SU-DHL-6 (cell line): ENCODE results near the gene PCP2.

ENCODE experiments used
- EZH2phosphoT487 ChIP-seq: fragments of 200-600 bp; sonication (generic), shearing (Covaris generic); conservative IDR thresholded peaks from 2 replicates; pipeline ENCODE4 v1.6.1; 2018; ENCODE audit warnings: mild to moderate bottlenecking, antibody characterized with exemption, low read length, moderate library complexity, mixed read lengths
- TF ChIP-seq, protein P1 (sequence below): fragments of 200-600 bp; sonication (generic); IDR thresholded peaks from one replicate; pipeline ENCODE4 v1.5.1; 2017; ENCODE audit warnings: antibody characterized with exemption, mild to moderate bottlenecking, low read length, moderate library complexity; ENCODE audit not compliant: insufficient read depth, poor library complexity, severe bottlenecking

DNA sequence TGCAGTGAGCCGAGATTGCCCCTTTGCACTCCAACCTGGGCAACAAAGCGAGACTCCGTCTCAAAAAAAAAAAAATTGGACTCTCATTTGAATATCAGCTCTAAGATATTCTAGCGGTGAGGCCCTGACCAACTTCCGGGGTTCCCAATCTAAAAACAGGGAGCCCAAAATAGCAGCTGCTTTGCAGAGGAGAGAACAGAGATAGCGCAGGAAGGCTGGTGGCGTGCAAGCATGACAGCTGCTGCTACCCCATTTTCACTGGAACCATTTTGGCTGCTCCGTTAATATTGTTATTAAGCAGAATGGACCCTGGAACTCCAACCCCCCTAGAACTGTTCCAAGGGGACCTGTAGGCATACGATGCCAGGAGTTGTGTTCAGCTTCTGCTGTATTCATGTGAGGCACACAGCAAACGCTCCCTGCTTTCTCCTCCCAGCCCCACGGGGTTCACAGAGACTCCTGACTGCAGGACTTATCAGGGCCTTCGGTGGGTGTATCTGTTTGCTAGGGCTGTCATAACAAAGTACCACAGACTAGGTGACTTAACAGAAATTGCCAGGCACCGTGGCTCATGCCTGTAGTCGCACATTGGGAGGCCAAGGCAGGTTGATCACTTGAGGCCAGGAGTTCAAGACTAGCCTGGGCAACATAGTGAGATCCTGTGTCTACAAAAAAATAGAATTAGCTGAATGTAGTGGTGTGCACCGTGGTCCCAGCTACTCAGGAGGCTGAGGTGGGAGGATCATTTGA lies 14.9 kb upstream of the PCP2 start:
- TF ChIP-seq, protein P1, sequence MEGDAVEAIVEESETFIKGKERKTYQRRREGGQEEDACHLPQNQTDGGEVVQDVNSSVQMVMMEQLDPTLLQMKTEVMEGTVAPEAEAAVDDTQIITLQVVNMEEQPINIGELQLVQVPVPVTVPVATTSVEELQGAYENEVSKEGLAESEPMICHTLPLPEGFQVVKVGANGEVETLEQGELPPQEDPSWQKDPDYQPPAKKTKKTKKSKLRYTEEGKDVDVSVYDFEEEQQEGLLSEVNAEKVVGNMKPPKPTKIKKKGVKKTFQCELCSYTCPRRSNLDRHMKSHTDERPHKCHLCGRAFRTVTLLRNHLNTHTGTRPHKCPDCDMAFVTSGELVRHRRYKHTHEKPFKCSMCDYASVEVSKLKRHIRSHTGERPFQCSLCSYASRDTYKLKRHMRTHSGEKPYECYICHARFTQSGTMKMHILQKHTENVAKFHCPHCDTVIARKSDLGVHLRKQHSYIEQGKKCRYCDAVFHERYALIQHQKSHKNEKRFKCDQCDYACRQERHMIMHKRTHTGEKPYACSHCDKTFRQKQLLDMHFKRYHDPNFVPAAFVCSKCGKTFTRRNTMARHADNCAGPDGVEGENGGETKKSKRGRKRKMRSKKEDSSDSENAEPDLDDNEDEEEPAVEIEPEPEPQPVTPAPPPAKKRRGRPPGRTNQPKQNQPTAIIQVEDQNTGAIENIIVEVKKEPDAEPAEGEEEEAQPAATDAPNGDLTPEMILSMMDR, result no peak
- TF ChIP-seq EZH2phosphoT487, result no peak
